Measurements from ENCODE around the gene BMP6.

BMP6 gene

DNA sequence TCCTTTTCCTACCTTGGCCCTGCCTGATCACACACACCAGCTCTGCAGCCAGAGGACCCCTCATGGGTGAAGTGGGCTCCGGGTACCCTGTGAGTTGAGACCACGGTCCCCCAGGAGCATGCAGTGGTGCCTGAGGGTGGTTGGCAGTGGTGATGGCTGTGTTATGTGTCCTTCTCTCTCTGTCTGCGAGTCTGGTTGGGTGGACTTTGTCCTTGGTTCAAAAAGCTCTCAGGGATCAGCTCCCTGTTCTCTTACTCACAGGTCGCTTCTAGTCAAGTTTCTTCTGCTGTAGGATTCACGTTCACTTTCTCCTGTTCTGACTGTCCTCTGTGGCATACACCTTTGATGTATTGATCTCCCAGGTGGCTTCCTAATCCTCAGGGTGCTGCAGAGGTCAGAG, 100.1 kb downstream of the BMP6 start:
- DNase-seq = no peak

DNA sequence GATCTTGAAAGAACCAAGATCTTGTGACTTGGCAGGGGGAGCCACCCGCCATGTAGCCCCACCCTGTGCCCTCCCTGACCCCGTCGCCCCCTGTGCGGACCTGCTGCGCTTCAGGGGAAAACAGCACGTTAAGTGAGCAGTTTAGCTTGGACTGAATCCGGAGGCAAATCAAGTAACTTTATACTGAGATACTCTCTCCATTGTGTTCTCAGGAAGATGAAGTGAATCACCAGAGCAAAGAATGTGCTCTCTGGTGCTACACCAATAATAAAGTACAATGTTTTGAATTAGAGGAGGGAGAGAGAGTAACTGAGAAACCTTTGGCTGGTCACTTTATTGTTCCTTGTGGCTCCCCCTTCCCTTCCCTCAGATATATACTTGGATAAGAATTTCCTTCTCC, 101.2 kb downstream of the BMP6 start:
- no peak for DNase-seq

DNA sequence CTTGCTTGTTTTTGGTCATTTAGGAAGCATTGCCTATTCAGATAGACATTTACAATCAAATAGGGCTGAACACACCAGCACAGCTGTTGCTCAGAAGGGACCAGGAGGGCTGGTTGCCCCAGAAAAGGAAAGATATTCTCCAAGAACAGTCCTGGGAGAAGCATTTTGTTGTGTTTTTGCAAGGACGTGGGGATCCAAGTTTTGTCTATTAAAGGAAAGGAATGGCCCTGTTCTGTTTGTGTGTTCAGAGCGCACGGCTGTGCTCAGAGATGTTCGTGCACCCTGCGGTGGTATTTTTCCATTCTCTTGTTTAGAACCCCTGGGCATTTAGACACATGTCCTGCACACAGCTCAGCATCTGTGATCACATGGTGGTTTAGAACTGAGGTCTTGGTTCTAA, 102.2 kb downstream of the BMP6 start:
- no peak for DNase-seq

DNA sequence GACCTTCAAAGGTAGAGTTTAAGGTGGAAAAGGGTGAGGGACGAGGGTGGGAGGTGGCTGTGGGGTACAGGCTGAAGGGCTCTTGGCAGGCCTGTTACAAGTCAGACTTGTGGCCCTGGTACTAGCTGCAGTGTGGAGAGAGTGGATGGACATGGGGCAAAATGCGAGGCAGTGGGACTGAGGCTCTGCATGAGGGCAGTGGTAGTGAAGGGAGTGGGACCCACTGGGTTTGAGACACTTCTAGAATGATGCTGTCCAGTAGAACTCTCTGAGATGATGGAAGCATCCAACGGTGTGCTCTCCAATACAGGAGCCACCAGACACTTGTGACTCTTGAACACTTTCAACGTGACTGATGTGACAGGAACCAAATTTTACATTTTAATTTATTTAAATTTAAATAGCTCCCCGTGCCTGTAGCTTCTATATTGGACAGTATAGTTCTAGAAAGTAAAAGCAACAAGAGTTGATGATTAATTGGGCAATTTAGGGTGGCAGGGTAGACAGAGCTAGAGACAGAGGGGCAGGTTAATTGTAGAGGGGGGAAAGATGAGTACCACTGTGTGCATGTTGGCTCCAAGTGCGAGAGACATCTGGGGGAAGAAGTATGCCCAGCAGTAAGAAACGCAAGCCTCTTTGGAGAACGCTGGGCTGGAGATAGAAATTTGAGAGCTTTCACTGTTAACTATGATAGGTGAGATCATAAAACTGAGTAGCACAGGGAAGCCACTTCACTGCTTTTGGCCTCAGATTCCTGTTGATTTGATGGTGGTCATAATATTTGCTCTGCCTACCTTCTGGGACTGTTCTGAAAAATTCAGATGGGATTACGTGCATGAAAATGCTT, 107.2 kb downstream of the BMP6 start:
- DNase-seq = no peak

DNA sequence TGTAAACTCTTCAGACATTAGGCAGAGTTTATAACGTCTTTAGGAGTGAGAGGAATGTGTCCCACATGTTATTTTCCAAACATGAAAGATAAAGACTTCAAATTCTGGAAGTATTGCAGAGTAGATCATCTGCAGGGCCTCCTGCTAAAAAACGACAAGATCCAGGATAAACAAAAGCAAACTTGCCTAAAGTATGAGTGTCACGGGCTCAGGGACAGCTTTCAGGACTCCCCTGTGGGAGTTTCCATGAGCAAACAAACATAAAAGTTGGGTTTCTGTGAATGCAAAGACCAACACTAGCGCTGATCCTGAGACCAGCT, 107.8 kb downstream of the BMP6 start:
- no peak for DNase-seq

DNA sequence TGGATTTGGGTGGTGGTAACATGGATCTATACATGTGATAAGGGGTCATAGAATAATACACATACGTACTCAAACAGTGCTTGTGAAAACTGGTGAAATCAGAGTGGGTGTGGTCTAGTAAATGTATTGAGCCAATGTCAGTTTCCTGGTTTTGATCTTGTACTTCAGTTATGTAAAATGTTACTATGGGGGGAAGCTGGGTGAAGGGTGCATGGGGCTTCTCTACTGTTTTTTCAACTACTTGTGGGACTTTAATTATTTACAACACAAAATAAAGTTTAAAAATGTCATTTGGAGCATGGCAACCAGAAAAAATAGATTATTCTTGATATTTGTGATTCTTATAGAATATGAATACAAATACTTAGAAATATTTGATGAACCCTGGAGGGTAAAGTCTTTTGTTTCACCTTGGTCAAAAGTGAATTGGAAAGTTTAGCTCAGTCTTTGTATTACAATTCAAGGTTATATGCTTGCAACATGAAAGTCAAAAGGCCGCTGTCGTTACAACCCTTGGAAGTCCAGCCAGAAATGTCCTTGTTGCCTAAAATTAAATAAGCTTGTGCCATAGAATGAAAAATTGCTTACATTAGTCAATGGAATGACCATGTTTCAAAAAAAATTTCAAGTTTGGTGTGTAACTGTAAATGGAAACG, 110.6 kb downstream of the BMP6 start:
- no peak for DNase-seq

DNA sequence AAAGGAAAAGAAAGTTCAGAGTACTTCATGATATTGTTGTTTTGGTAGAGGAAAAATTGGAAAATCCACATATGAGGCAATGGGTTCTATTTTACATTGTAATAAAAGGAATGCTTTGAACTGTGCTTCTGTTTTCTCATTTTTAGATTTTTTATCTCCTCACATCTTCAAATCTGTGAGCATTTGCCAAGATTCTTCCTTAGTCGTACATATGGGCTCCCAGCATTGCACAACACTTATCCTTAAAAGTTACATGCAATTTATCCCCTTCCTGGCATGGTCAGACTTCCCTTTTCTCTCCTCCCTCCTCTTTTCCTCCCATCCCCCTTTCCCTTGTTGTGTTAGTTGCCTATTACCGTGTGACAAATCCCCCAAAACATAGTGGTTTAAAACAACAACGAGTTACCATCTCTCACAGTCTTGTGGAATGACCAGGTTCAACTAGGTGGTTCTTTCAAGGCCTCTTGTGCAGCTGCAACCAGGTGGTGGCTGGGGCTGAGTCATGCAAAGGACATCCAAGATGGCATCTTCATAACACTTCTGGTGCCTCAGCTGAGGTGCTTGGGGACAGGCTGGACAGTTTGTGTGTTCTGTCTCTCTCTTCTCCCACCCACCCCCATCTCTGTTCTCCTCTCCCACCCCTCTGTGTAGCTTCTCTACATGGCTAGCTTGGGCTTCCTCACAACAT, 116.0 kb downstream of the BMP6 start:
- no peak for DNase-seq

DNA sequence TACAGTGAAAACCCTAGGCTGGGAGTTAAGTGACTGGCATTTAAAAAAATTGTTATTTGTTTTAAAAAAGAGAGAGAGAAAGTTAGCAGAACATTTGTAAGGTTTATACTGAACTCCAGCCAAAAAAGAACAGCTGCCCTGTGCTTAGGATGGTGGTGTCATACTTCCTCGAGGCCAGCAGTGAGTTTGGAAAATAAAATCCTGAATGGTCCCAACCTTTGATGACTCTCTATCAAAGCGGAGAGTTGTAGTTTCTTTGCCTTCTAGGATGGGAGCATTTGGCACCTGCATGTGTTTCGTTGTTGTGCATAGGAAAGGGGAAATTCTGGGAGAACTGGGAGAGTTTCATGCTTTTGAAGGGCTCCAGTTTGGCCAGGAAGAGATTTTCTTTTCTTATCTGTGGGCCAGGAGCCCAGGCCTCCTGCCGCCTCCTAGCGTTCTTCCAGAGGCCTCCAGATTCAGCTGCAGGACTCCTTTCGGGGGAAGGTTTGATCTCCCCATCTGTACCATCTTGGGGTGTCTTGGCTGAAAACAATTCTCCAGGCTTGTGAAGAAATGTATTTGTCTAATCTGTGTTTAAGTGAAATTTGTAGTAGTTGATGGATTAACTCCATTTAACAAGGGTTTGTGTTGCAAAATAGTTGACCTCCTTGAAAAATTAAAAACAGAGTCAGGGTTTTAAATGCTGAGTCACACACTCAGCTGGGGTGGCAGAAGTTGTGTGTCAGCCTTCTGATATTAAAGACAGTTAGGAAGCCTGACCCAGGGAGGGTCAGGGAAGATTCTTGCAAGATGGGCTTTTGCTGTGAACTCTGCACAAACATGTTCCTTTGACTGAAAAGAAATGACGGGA, 121.3 kb downstream of the BMP6 start:
- no peak for DNase-seq

DNA sequence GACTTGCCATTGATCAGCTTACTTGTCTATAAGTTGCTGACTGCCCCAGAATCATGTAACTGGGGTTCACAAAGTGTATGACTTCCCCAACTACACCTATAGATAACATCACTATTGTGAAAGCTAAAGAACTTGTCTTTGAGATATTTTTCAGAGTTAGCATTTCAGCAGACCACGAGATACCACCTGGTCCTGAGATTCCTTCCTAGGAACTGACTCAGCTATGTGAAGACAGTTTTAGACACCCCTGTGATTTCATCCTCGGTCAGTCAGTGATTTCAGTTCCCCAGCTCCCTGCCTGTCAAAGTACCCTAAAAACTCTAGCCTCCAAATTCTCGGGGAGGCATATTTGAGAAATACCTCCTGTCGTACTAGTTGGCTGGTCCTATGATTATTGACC, 122.3 kb downstream of the BMP6 start:
- DNase-seq = no peak

DNA sequence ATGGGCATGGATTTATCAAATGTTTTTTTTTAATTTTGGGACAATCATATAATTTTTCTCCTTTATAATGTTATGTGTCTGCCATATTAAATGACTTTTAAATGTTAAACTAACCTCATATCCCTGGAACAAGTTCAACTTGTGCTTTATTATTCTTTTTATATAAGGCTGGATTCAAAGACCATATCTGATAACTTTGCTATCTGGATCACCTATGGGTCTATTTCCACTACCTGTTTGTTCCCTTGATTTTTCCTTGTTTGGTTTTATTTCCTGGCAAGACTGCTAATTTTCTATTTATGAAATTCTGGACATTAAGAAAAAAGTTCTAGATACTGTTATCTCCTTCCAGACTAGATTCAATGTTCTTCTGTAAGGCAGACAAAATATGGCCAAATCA, 125.9 kb downstream of the BMP6 start:
- DNase-seq = no peak

DNA sequence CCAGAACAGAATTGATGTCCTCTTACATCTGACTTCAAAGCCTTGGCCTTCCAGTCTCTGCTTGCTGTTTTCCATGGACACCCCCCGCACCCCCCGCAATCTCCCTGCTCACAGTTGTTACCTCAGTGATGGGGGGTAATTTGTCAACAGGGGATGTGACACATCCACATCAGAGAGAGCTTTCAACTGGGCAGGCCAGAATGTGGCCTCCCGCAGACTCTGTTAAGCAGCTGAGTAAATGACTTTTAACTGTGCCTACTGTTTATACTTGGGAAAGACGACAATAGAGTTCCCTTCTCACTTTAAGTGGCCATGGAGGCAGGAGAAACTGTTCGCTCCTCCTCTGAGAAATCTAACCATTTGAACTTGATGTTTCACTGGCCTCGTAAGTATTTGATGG, 133.7 kb downstream of the BMP6 start:
- no peak for DNase-seq

DNA sequence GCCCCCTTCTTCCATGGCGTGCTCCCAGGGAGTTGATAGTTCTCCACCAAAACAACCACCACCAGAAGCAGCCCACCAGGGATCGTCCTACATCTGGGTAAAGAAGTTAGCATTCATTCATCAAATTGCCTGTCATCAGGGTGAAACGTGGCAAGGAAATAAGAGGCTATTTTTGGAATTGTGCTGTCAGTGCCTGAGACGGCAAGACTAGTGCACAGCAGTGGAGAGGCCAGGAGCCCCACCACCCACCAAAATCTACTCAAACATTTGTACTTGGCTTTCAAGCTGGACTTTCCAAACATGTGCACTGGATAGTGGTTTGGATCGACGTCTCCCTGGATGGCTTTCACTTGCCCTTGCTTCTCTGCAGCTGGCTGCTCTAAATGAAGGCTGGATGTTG, 139.9 kb downstream of the BMP6 start:
- no peak for DNase-seq

DNA sequence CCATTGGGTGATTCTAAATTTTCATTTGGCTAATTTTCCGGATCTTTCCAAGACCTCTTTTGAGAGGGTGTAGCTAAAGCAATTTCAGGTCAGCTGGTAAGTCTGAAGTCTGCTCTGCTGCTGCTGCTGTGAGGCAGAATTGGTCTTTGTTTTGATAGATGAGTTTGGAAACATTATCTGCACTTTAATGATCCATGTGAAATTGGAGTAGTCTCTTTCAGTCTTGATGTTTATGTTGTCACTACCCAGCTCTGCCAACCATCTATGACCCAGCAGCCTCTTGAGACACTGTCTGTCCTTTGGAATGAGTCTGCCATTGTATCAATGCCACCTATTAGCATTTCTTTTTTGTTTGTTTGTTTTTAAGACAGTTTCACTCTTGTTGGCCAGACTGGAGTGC, 140.6 kb downstream of the BMP6 start:
- no peak for DNase-seq

DNA sequence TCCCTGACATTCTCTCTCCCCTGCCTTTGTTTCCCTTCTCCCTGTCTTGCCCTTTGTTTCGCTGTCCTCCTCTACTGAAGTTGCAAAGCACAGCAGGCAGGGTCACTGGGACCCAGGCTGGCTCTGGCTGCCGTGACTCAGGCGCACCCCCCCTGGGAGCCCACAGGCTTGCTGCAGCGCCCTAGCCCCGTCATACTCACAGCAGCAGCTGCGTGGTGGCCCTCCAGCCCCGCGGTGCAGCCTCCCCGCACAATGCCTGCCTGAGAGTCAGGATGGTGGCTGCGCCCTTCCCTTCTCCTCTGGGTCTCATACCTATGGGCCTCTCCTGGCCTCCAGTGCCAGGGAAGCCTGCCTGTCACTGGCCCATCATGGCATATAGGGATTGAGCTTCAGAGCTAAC, 143.0 kb downstream of the BMP6 start:
- DNase-seq = no peak

DNA sequence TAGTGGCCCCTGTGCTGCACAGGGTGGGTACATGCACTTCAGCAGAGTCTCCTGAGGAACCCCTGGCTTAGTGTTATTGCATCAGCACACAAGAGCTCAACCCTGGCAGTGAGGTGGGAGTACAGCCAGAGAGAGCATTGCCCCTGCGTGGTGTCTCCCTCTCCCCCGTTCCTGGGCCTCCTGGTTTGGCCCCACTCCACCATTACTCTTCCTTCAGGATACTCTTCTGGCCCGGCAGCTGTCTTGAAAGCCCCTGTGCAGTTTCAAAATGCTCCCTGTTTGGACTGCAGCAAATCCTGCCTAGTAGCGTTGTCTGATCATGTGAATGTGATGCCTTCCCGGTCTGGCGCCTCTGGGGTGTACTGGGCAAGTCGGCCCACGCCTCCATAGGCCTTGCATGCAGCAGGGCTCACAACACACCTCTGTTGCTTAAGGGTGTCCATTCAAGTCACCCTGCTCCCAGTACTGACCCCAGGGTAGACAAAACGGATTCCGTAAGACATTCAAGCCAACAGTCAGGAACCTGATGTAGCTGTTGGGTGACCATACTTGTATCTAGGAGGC, 152.6 kb downstream of the BMP6 start:
- no peak for DNase-seq

DNA sequence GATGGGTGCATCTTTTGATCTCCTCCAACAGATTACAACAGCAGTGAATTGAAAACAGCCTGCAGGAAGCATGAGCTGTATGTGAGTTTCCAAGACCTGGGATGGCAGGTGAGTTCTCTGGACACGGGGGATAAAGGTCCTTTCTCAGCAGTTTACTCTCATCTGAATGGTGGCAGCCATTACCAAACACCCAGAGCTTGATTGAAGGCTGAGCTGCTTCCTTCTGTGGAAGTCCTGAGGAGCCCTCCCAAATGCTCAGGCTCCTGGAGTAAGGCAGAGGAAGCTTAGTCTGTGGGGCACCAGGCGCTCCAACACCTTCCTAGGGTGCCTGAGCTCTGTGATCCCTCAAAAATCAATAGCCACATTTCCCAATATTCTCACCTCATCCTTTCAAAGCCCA, 153.1 kb downstream of the BMP6 start:
- DNase-seq = no peak

DNA sequence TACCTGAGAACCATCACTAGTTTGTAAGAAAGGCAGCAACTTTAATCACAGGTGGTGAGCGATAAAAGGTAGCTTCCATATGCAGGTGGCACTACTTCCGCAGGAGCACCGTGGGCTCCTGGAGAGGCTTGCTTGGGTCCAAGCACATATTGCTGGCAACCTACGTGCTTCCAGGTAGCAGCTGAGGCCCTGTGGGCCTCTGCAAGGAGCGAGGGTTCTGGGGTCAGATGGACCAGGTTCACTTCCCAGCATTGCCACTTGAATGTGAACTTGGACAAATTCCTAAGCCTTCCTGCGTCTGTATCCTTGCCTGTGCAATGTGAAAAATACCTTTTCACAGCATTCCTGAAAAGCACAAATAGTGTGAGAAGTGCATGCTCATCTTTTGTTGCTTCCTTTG, 153.7 kb downstream of the BMP6 start:
- no peak for DNase-seq

DNA sequence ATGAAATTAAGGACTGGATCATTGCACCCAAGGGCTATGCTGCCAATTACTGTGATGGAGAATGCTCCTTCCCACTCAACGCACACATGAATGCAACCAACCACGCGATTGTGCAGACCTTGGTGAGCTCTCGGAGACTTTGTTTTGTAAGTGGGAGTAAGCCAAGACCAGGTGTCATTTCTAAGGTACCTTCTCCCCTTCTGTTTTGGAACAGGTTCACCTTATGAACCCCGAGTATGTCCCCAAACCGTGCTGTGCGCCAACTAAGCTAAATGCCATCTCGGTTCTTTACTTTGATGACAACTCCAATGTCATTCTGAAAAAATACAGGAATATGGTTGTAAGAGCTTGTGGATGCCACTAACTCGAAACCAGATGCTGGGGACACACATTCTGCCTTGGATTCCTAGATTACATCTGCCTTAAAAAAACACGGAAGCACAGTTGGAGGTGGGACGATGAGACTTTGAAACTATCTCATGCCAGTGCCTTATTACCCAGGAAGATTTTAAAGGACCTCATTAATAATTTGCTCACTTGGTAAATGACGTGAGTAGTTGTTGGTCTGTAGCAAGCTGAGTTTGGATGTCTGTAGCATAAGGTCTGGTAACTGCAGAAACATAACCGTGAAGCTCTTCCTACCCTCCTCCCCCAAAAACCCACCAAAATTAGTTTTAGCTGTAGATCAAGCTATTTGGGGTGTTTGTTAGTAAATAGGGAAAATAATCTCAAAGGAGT, 154.2 kb downstream of the BMP6 start:
- no peak for DNase-seq

DNA sequence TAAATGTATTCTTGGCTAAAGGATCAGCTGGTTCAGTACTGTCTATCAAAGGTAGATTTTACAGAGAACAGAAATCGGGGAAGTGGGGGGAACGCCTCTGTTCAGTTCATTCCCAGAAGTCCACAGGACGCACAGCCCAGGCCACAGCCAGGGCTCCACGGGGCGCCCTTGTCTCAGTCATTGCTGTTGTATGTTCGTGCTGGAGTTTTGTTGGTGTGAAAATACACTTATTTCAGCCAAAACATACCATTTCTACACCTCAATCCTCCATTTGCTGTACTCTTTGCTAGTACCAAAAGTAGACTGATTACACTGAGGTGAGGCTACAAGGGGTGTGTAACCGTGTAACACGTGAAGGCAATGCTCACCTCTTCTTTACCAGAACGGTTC, 154.8 kb downstream of the BMP6 start:
- no peak for DNase-seq

DNA sequence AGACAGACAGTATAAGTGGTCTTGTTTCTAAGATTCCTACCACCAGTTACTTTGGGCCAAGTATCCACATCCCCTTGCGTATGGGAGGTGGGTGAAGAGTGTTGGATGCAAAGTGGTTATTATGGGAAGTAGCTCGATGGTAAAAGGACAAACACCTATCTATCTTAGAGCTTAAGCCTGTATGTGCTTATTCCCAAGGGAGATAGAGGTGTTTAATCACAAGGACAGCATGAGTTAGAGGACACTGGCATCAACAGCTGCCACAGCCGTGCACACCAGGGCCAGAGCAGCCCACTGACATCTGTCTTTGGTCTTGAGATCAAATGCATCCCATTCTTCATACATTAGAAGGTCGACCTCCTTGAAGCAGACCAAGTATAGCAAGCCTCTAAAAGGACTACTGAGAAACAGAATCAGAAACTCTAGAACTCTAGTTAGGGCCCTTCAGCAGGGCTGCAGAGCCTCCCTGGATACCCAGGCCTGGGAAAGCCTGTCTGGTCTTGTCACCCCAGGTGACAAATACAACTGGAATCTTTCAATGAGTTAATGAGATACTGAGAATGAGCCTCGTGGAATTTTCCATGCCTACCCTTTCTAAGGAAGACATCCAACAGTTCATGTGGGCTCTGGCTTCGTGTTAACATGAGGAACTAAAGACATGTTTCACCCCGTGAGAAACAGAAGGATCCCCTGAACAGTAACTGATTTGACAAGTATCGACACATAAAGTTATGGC, 156.0 kb downstream of the BMP6 start:
- DNase-seq = no peak
